ENCODE data around the gene NPC1. TPM values are rescaled to one million over a fixed set of nuclear protein-coding genes. Genes with fewer than 3 reads are reported as not detected.
"Not testable (repeated sequence)": the region's sequence is repeated elsewhere in the genome, so short reads cannot be mapped to it uniquely, and the experiment has no call there.

NPC1 gene
- total RNA-seq, 1 donor from 2014 or later, result 40.1 TPM

GRCh38 chr18:23519734-23520133 lies 66.6 kb downstream of the NPC1 start:
- no peak for DNase-seq (ENCODE audit: extremely low spot score, unreplicated experiment)
- Mint-ChIP-seq H3K4me1 (ENCODE audit: unreplicated experiment) (peaks cover 7% of the 10 kb centered on the region), H3K9me3 (ENCODE audit: unreplicated experiment) (no peaks in the 10 kb centered on the region), H3K4me3 (ENCODE audit: unreplicated experiment) (no peak overlapping the region), H3K27ac (ENCODE audit: unreplicated experiment) (no peak overlapping the region), H3K27me3 (ENCODE audit: unreplicated experiment) (no peaks in the 10 kb centered on the region), H3K36me3 (ENCODE audit: unreplicated experiment) (peaks cover 50% of the 10 kb centered on the region)
- TF ChIP-seq CTCF (IDR thresholded peaks at IDR 0.05), result no peak

GRCh38 chr18:23515911-23516546 lies 70.3 kb downstream of the NPC1 start:
- Mint-ChIP-seq H3K36me3 (ENCODE audit: unreplicated experiment) (peaks cover 36% of the 10 kb centered on the region), H3K4me1 (ENCODE audit: unreplicated experiment) (peaks cover 5% of the 10 kb centered on the region), H3K9me3 (ENCODE audit: unreplicated experiment) (no peaks in the 10 kb centered on the region), H3K27me3 (ENCODE audit: unreplicated experiment) (no peaks in the 10 kb centered on the region), H3K27ac (ENCODE audit: unreplicated experiment) (no peak overlapping the region), H3K4me3 (ENCODE audit: unreplicated experiment) (no peak overlapping the region)
- DNase-seq (ENCODE audit: extremely low spot score, unreplicated experiment), result peak; percentile 88
- peak; percentile 89 for TF ChIP-seq CTCF (IDR thresholded peaks at IDR 0.05)

GRCh38 chr18:23512641-23513040 lies 73.7 kb downstream of the NPC1 start:
- Mint-ChIP-seq H3K4me3 (ENCODE audit: unreplicated experiment) (no peak overlapping the region), H3K27me3 (ENCODE audit: unreplicated experiment) (no peaks in the 10 kb centered on the region), H3K9me3 (ENCODE audit: unreplicated experiment) (no peaks in the 10 kb centered on the region), H3K36me3 (ENCODE audit: unreplicated experiment) (peaks cover 24% of the 10 kb centered on the region), H3K27ac (ENCODE audit: unreplicated experiment) (no peak overlapping the region), H3K4me1 (ENCODE audit: unreplicated experiment) (peaks cover 5% of the 10 kb centered on the region)
- no peak for DNase-seq (ENCODE audit: extremely low spot score, unreplicated experiment)
- no peak for TF ChIP-seq CTCF (IDR thresholded peaks at IDR 0.05)

- H3K36me3 Mint-ChIP-seq (ENCODE audit: unreplicated experiment), result peaks cover 24% of the 10 kb centered on the region
- H3K9me3 Mint-ChIP-seq (ENCODE audit: unreplicated experiment); H3K27ac Mint-ChIP-seq (ENCODE audit: unreplicated experiment); H3K4me1 Mint-ChIP-seq (ENCODE audit: unreplicated experiment); DNase-seq (ENCODE audit: extremely low spot score, unreplicated experiment); H3K4me3 Mint-ChIP-seq (ENCODE audit: unreplicated experiment); H3K27me3 Mint-ChIP-seq (ENCODE audit: unreplicated experiment): not testable (repeated sequence)
Observed at GRCh38 chr18:23512216-23512615, 74.1 kb downstream of the NPC1 start.

- not testable (repeated sequence) for H3K27ac Mint-ChIP-seq (ENCODE audit: unreplicated experiment); H3K9me3 Mint-ChIP-seq (ENCODE audit: unreplicated experiment); DNase-seq (ENCODE audit: extremely low spot score, unreplicated experiment); H3K4me1 Mint-ChIP-seq (ENCODE audit: unreplicated experiment); H3K27me3 Mint-ChIP-seq (ENCODE audit: unreplicated experiment); H3K4me3 Mint-ChIP-seq (ENCODE audit: unreplicated experiment)
- peaks cover 25% of the 10 kb centered on the region for H3K36me3 Mint-ChIP-seq (ENCODE audit: unreplicated experiment)
Observed at GRCh38 chr18:23510923-23511322, 75.4 kb downstream of the NPC1 start.

GRCh38 chr18:23506393-23506792 lies 79.9 kb downstream of the NPC1 start:
- no peak overlapping the region for H3K27ac Mint-ChIP-seq (ENCODE audit: unreplicated experiment)
- H3K4me1 Mint-ChIP-seq (ENCODE audit: unreplicated experiment), result peaks cover 24% of the 10 kb centered on the region
- TF ChIP-seq CTCF (IDR thresholded peaks at IDR 0.05), result no peak
- DNase-seq (ENCODE audit: extremely low spot score, unreplicated experiment), result no peak
- no peaks in the 10 kb centered on the region for H3K27me3 Mint-ChIP-seq (ENCODE audit: unreplicated experiment)
- H3K36me3 Mint-ChIP-seq (ENCODE audit: unreplicated experiment), result peaks cover 18% of the 10 kb centered on the region
- H3K9me3 Mint-ChIP-seq (ENCODE audit: unreplicated experiment), result no peaks in the 10 kb centered on the region
- H3K4me3 Mint-ChIP-seq (ENCODE audit: unreplicated experiment), result no peak overlapping the region

All from osteocyte (in vitro differentiated cells).